Breast epithelium (tissue), 3 donors: Measurements from ENCODE around the gene ZNF582.

ENCODE experiments used
- POLR2A ChIP-seq: fragments of 450-650 bp; IDR thresholded peaks from one replicate; pipeline ENCODE4 v1.6.1; 2016; ENCODE audit warnings: antibody characterized with exemption, mild to moderate bottlenecking, moderate library complexity
- POLR2AphosphoS5 ChIP-seq, 3 donors: sonication (generic); formaldehyde crosslinking; IDR thresholded peaks; one replicate each; pipeline ENCODE4 v1.6.1; 2017; ENCODE audit warnings: antibody characterized with exemption in 3 of 3
- TF ChIP-seq, protein P1 (sequence below), 3 donors: fragments of 450-650 bp; IDR thresholded peaks; one replicate each; pipeline ENCODE4 v1.5.1; 2016 to 2017; ENCODE audit warnings: antibody characterized with exemption in 3 of 3, mild to moderate bottlenecking in 3 of 3, moderate library complexity in 3 of 3

- TF ChIP-seq, protein P1, sequence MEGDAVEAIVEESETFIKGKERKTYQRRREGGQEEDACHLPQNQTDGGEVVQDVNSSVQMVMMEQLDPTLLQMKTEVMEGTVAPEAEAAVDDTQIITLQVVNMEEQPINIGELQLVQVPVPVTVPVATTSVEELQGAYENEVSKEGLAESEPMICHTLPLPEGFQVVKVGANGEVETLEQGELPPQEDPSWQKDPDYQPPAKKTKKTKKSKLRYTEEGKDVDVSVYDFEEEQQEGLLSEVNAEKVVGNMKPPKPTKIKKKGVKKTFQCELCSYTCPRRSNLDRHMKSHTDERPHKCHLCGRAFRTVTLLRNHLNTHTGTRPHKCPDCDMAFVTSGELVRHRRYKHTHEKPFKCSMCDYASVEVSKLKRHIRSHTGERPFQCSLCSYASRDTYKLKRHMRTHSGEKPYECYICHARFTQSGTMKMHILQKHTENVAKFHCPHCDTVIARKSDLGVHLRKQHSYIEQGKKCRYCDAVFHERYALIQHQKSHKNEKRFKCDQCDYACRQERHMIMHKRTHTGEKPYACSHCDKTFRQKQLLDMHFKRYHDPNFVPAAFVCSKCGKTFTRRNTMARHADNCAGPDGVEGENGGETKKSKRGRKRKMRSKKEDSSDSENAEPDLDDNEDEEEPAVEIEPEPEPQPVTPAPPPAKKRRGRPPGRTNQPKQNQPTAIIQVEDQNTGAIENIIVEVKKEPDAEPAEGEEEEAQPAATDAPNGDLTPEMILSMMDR (IDR thresholded peaks at IDR 0.05), result no peak
- no peak for TF ChIP-seq POLR2AphosphoS5 (IDR thresholded peaks at IDR 0.05)
- TF ChIP-seq POLR2A, result no peak
These were observed 30.6 kb upstream of the ZNF582 start for GRCh38 chr19:56423985-56424353.
